ENCODE measurements around the gene GLYATL1B.
"Not testable (repeated sequence)": the region's sequence is repeated elsewhere in the genome, so short reads cannot be mapped to it uniquely, and the experiment has no call there.

DNA sequence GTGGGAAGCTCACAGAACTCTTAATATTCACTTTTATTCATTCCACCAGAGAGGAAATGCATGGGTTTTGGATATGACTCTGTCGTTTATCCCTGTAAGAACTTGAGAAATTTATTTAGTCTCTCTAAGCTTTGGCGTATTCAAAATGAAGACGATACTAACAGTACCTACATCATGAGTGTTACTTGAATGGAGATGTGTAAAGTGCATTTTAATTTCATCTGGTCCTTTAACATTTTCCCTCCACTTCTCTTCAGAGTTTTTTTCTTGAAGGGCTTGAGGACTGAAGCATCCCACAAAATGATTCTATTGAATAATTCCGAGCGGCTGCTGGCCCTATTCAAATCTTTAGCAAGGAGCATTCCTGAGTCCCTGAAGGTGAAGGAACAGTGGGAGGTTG, at the start of gene GLYATL1B:
- TF ChIP-seq TAF1 (IDR thresholded peaks at IDR 0.05; ENCODE audit: borderline replicate concordance, low read depth, low read length); CBFB (IDR thresholded peaks at IDR 0.05; ENCODE audit: low read depth); POLR2A (IDR thresholded peaks at IDR 0.05; ENCODE audit: low read depth, low read length); SPI1 (IDR thresholded peaks at IDR 0.05; ENCODE audit: borderline replicate concordance, insufficient read depth, low read depth, low read length); RCOR1 (conservative IDR thresholded peaks at IDR 0.05; ENCODE audit: low read depth, low read length); NRF1 (conservative IDR thresholded peaks at IDR 0.05; ENCODE audit: low read depth, low read length); PAX8 (IDR thresholded peaks at IDR 0.05); BRCA1 (IDR thresholded peaks at IDR 0.05; ENCODE audit: low read depth, low read length); SUZ12 (IDR thresholded peaks at IDR 0.05; ENCODE audit: unreplicated experiment); JUND (IDR thresholded peaks at IDR 0.05; ENCODE audit: low read depth, low read length); EZH2 (IDR thresholded peaks at IDR 0.05; ENCODE audit: borderline replicate concordance, control insufficient read depth, low read depth, low read length); MYC (IDR thresholded peaks at IDR 0.05; ENCODE audit: insufficient read depth, insufficient read length, insufficient replicate concordance, low read length, severe bottlenecking): not testable (repeated sequence)
- TF ChIP-seq, protein P1, sequence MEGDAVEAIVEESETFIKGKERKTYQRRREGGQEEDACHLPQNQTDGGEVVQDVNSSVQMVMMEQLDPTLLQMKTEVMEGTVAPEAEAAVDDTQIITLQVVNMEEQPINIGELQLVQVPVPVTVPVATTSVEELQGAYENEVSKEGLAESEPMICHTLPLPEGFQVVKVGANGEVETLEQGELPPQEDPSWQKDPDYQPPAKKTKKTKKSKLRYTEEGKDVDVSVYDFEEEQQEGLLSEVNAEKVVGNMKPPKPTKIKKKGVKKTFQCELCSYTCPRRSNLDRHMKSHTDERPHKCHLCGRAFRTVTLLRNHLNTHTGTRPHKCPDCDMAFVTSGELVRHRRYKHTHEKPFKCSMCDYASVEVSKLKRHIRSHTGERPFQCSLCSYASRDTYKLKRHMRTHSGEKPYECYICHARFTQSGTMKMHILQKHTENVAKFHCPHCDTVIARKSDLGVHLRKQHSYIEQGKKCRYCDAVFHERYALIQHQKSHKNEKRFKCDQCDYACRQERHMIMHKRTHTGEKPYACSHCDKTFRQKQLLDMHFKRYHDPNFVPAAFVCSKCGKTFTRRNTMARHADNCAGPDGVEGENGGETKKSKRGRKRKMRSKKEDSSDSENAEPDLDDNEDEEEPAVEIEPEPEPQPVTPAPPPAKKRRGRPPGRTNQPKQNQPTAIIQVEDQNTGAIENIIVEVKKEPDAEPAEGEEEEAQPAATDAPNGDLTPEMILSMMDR (IDR thresholded peaks at IDR 0.05 in 2 of 3, conservative IDR thresholded peaks at IDR 0.05 in 1 of 3; ENCODE audit: control insufficient read depth in 2 of 3, extremely low read depth in 1 of 3, insufficient read depth in 1 of 3, low read depth in 3 of 3, low read length in 3 of 3) = not testable (repeated sequence)

Data from GM12878 (cell line).